OCI-LY7 (cell line): ENCODE results near the gene LSS. TPM values are rescaled to one million over a fixed set of nuclear protein-coding genes. Genes with fewer than 3 reads are reported as not detected.

Experiments
- BruUV-seq: library from RNA; stranded (reverse); fragments of 400-500 nt; replicated peaks from 2 replicates; lab custom pipeline; 2021; lab: Mats Ljungman, UMichigan
- CTCF ChIA-PET: fragments of 300-600 bp; sonication (Branson Sonifier 250); formaldehyde crosslinking; loops from one replicate; lab custom pipeline; 2022; ENCODE audit warnings: antibody characterized with exemption; ENCODE audit not compliant: unreplicated experiment; lab: Charles Lee
- POLR2A ChIA-PET: fragments of 300-600 bp; sonication (Branson Sonifier 250); formaldehyde crosslinking; loops from one replicate; lab custom pipeline; 2022; ENCODE audit warnings: antibody characterized with exemption; lab: Charles Lee
- DNase-seq: peaks from one replicate; pipeline ENCODE4 v3.0.0-alpha.2; 2015; ENCODE audit warnings: low spot score
- H2AFZ ChIP-seq: fragments of 200-600 bp; sonication (generic), shearing (Covaris generic); 2 replicates; pipeline ENCODE4 v1.6.1; 2014; ENCODE audit warnings: mild to moderate bottlenecking, antibody characterized with exemption, low read length, moderate library complexity
- H3K27ac ChIP-seq: fragments of 200-600 bp; sonication (generic); 2 replicates; pipeline ENCODE4 v1.5.1; 2014; ENCODE audit warnings: mixed run types, low read depth, mild to moderate bottlenecking, moderate library complexity, low read length, inconsistent platforms; ENCODE audit not compliant: poor library complexity, severe bottlenecking
- H3K36me3 ChIP-seq: fragments of 200-600 bp; sonication (generic); 2 replicates; pipeline ENCODE4 v1.6.1; 2014; ENCODE audit warnings: mild to moderate bottlenecking, antibody characterized with exemption, low read length, moderate library complexity, mixed read lengths; ENCODE audit not compliant: insufficient read depth
- H3K4me1 ChIP-seq: fragments of 200-600 bp; sonication (generic); 2 replicates; pipeline ENCODE4 v1.5.1; 2014; ENCODE audit warnings: mild to moderate bottlenecking, low read length; ENCODE audit not compliant: insufficient read depth, poor library complexity, severe bottlenecking
- H3K4me2 ChIP-seq: fragments of 200-600 bp; sonication (generic); 2 replicates; pipeline ENCODE4 v1.6.1; 2014; ENCODE audit warnings: mild to moderate bottlenecking, low read length
- H3K4me3 ChIP-seq: fragments of 200-600 bp; sonication (generic); 2 replicates; pipeline ENCODE4 v1.5.1; 2014; ENCODE audit warnings: mild to moderate bottlenecking, low read depth, low read length; ENCODE audit not compliant: poor library complexity, severe bottlenecking
- H3K79me2 ChIP-seq: fragments of 200-600 bp; sonication (generic); 2 replicates; pipeline ENCODE4 v1.6.1; 2016; ENCODE audit warnings: low read depth, mild to moderate bottlenecking, low read length, moderate library complexity, mixed read lengths; ENCODE audit not compliant: insufficient read depth
- H3K9me2 ChIP-seq: fragments of 200-600 bp; sonication (generic); 2 replicates; pipeline ENCODE4 v1.6.1; 2016; ENCODE audit warnings: mild to moderate bottlenecking, low read length, mixed read lengths; ENCODE audit not compliant: insufficient read depth
- H3K9me3 ChIP-seq: fragments of 200-600 bp; sonication (generic); 2 replicates; pipeline ENCODE4 v1.6.1; 2014; ENCODE audit warnings: mild to moderate bottlenecking, mixed run types, low read length, mixed read lengths
- H4K20me1 ChIP-seq: fragments of 200-600 bp; sonication (generic); 2 replicates; pipeline ENCODE4 v1.6.1; 2014; ENCODE audit warnings: mild to moderate bottlenecking, antibody characterized with exemption, low read length, moderate library complexity, mixed read lengths; ENCODE audit not compliant: insufficient read depth
- CTCF ChIP-seq: fragments of 200-600 bp; sonication (generic); conservative IDR thresholded peaks from 2 replicates; pipeline ENCODE4 v1.5.1; 2014; ENCODE audit warnings: mild to moderate bottlenecking, antibody characterized with exemption, low read length, moderate library complexity, mixed read lengths
- EZH2phosphoT487 ChIP-seq: fragments of 200-600 bp; sonication (generic); IDR thresholded peaks from 2 replicates; pipeline ENCODE4 v1.6.1; 2018; ENCODE audit warnings: low read depth, borderline replicate concordance, mild to moderate bottlenecking, mixed run types, antibody characterized with exemption, low read length, moderate library complexity, mixed read lengths
- intact Hi-C: fragments of 100-400 bp; cut with micrococcal nuclease; formaldehyde crosslinking; loops from one replicate; pipeline ENCODE4 v1.10.0; 2022; ENCODE audit not compliant: unreplicated experiment
- total RNA-seq, 2 experiments: library from RNA; depleted of rRNA in 1 of 2; stranded (reverse); fragments of >200 nt in 1 of 2; shearing (Covaris generic) in 1 of 2; gene quantifications; 2 replicates each; pipeline ENCODE4 v1.2.3, GENCODE V29; 2014 to 2022

Gene LSS
- total RNA-seq, 2 experiments from 2014 or later = 45.4 to 137 TPM

- Histone ChIP-seq H3K27ac (no peak within 1 kb of the TSS), H4K20me1 (no peaks in the 10 kb centered on the region), H3K4me3 (no peak within 1 kb of the TSS), H2AFZ (no peak within 1 kb of the TSS), H3K4me1 (no peaks in the 10 kb centered on the region), H3K9me3 (no peaks in the 10 kb centered on the region), H3K79me2 (no peaks in the 10 kb centered on the region), H3K4me2 (no peak within 1 kb of the TSS), H3K36me3 (no peaks in the 10 kb centered on the region), H3K9me2 (no peaks in the 10 kb centered on the region)
- CTCF ChIA-PET = no interaction called here
- TF ChIP-seq CTCF = no peak
- no peak for TF ChIP-seq EZH2phosphoT487
- POLR2A ChIA-PET = no interaction called here
- intact Hi-C loops = no loop called here
- no peak for DNase-seq
- no TSS peak for BruUV-seq
Observed at GRCh38 chr21:46155514-46156377, 72.8 kb downstream of the LSS start, which contains the start of gene FTCD. TSS of gene FTCD (minus strand) at chr21:46155579. CDS start at chr21:46155523, 56 bp downstream.

- Histone ChIP-seq H3K4me3 (no peak overlapping the region), H3K9me2 (no peaks in the 10 kb centered on the region), H3K27ac (no peak overlapping the region), H3K36me3 (no peaks in the 10 kb centered on the region), H3K4me1 (no peaks in the 10 kb centered on the region), H3K79me2 (no peaks in the 10 kb centered on the region), H2AFZ (no peak overlapping the region), H4K20me1 (no peaks in the 10 kb centered on the region), H3K9me3 (no peaks in the 10 kb centered on the region), H3K4me2 (no peak overlapping the region)
- intact Hi-C loops = no loop called here
- no peak for TF ChIP-seq CTCF
- TF ChIP-seq EZH2phosphoT487 = no peak
- no peak for DNase-seq
- POLR2A ChIA-PET = no interaction called here
- no TSS peak for BruUV-seq
- CTCF ChIA-PET = no interaction called here
Observed at GRCh38 chr21:46154955-46155513, 73.5 kb downstream of the LSS start.
